ENCODE results near the gene RHNO1. TPM values are rescaled to one million over a fixed set of nuclear protein-coding genes. Genes with fewer than 3 reads are reported as not detected.

Gene RHNO1
- total and polyA plus RNA-seq, 2 of the 4 experiments (the other 2 are of a cell fraction), result 26.1 to 30.6 TPM

GRCh38 chr12:2924019-2924418, 47.0 kb downstream of the RHNO1 start:
- no peak overlapping the region for H2BK20ac ChIP-seq (ENCODE audit: low read depth, low read length)
- H3K4me2 ChIP-seq (ENCODE audit: low read depth, low read length), result no peak overlapping the region
- POLR2A ChIA-PET (ENCODE audit: unreplicated experiment), result no interaction called here
- H2BK15ac ChIP-seq (ENCODE audit: low read depth, low read length), result no peak overlapping the region
- peaks cover 6% of the 10 kb centered on the region for H3K9me1 ChIP-seq (ENCODE audit: insufficient read depth, low read length)
- H3K23ac ChIP-seq (ENCODE audit: low read depth, low read length), result no peak overlapping the region
- H2AK9ac ChIP-seq (replicated peaks; ENCODE audit: low read depth, low read length, poor library complexity), result peak overlapping the region; percentile 15
- no peak overlapping the region for H2AFZ ChIP-seq (replicated peaks; ENCODE audit: low read length, poor library complexity)
- in situ Hi-C loops (cut with MboI; ENCODE audit: low sequenced_read_pairs) (no loop called here), dilution Hi-C loops (cut with HindIII; ENCODE audit: low sequenced_read_pairs, unreplicated experiment) (no loop called here), intact Hi-C loops (cut with micrococcal nuclease) (no loop called here)
- no peak overlapping the region for H4K5ac ChIP-seq (ENCODE audit: low read depth, low read length)
- DNase-seq, result peak; percentile 68
- H3K56ac ChIP-seq (ENCODE audit: extremely low read depth, insufficient read depth, low read length), result no peak overlapping the region
- H2BK5ac ChIP-seq (ENCODE audit: low read depth, low read length, poor library complexity, severe bottlenecking), result no peak overlapping the region
- H3K36me3 ChIP-seq (ENCODE audit: control insufficient read depth, insufficient read depth, low read length), result peaks cover 35% of the 10 kb centered on the region
- H3K14ac ChIP-seq (replicated peaks; ENCODE audit: low read depth, low read length), result no peak overlapping the region
- H3K4me1 ChIP-seq (ENCODE audit: control insufficient read depth, insufficient read depth, low read length), result peaks cover 7% of the 10 kb centered on the region
- peaks cover 8% of the 10 kb centered on the region for H4K20me1 ChIP-seq (ENCODE audit: insufficient read depth, low read length)
- no peak overlapping the region for H2BK120ac ChIP-seq (ENCODE audit: low read depth, low read length)
- H3K27me3 ChIP-seq (ENCODE audit: control insufficient read depth, insufficient read depth, low read length), result no peaks in the 10 kb centered on the region
- H3K27ac ChIP-seq (ENCODE audit: insufficient read depth, low read length), result no peak overlapping the region
- TF ChIP-seq FOS (IDR thresholded peaks at IDR 0.05; ENCODE audit: low read depth, low read length), result no peak
- TF ChIP-seq RFX5 (IDR thresholded peaks at IDR 0.05; ENCODE audit: low read depth, low read length), result no peak
- TF ChIP-seq POLR2A (IDR thresholded peaks at IDR 0.05; ENCODE audit: low read depth, low read length), result no peak
- no peak for TF ChIP-seq NFE2L2 (IDR thresholded peaks at IDR 0.05; ENCODE audit: low read depth, low read length)
- no peak for TF ChIP-seq MXI1 (IDR thresholded peaks at IDR 0.05; ENCODE audit: borderline replicate concordance, low read depth, low read length)
- TF ChIP-seq, protein P1, sequence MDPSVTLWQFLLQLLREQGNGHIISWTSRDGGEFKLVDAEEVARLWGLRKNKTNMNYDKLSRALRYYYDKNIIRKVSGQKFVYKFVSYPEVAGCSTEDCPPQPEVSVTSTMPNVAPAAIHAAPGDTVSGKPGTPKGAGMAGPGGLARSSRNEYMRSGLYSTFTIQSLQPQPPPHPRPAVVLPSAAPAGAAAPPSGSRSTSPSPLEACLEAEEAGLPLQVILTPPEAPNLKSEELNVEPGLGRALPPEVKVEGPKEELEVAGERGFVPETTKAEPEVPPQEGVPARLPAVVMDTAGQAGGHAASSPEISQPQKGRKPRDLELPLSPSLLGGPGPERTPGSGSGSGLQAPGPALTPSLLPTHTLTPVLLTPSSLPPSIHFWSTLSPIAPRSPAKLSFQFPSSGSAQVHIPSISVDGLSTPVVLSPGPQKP (IDR thresholded peaks at IDR 0.05; ENCODE audit: borderline replicate concordance, low read depth, low read length), result no peak
- TF ChIP-seq SMC3 (IDR thresholded peaks at IDR 0.05; ENCODE audit: low read depth, low read length), result no peak
- TF ChIP-seq MAFK (IDR thresholded peaks at IDR 0.05; ENCODE audit: low read depth, low read length), result no peak
- TF ChIP-seq CEBPB (IDR thresholded peaks at IDR 0.05; ENCODE audit: low read depth, low read length), result no peak
- no peak for TF ChIP-seq RCOR1 (IDR thresholded peaks at IDR 0.05; ENCODE audit: insufficient replicate concordance, low read length)
- peaks cover 12 to 36% of the 10 kb centered on the region in 2 experiments; a peak in 3 of 4 replicates for H3K79me1 ChIP-seq (ENCODE audit: low read depth in 1 of 2, low read length in 2 of 2)
- no peak overlapping the region for H4K91ac ChIP-seq (ENCODE audit: insufficient read depth, low read depth, low read length)
- H4K8ac ChIP-seq (ENCODE audit: low read depth in 2 of 2, low read length in 2 of 2), result no peak overlapping the region
- WGBS, 2 experiments (ENCODE audit: extremely low coverage in 2 of 2, insufficient read length in 1 of 2), result 90% methylated on average over 2 of the region's 3 CpGs; no CpG with 5 or more reads in 1 of the 2 experiments
- no peak overlapping the region for H3K18ac ChIP-seq (ENCODE audit: low read depth, low read length)
- H3K4ac ChIP-seq (ENCODE audit: low read depth, low read length), result no peak overlapping the region
- H3K9ac ChIP-seq (ENCODE audit: low read depth, low read length), result no peak overlapping the region
- H3K4me3 ChIP-seq (ENCODE audit: insufficient read depth, low read depth, low read length), result no peak overlapping the region
- CTCF ChIA-PET, result no interaction called here
- no peaks in the 10 kb centered on the region for H3K9me3 ChIP-seq (ENCODE audit: control insufficient read depth, insufficient read depth, low read length)
- no TSS peak for BruUV-seq (replicated peaks)
- ATAC-seq (ENCODE audit: low read depth), result peak; percentile 40
- H2AK5ac ChIP-seq (ENCODE audit: low read depth, low read length), result no peak overlapping the region

Measured in IMR-90 (cell line).